ENCODE data around the gene PRKCQ.

DNA sequence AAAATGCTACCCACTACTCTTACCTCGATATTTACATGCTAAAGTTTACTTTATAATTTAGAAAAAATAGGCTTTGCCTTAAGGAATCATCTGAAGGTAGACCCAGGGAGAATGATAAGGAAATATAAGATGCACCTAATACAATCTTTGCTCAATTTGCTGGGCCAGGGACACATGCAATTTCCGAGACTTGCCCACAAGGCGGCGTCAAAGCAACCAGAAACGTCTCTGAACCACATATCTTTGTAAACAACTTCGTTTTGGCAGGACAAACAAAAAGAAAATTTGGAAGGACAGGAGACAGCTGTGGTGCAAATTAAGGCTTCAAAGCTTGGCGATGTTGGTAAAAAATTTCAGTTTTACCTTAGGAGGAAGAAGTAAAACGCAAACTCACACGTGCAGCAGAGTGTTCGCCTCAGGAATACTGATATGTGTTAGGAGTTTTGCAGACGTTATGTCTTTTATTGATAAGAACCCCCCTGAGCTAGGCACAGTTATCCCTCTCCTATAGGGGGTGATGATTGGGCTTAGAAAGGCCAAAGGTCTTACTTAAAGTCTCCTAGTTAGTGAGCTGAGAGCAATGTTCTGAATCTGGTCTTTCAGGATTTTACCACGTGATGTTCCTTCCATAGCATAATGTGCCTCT lies 134.3 kb downstream of the PRKCQ start:
- TF ChIP-seq EZH2 (IDR thresholded peaks at IDR 0.05; ENCODE audit: low read length) (no peak), CTCF (optimal IDR thresholded peaks at IDR 0.05 in 1 of 3, IDR thresholded peaks at IDR 0.05 in 1 of 3, conservative IDR thresholded peaks at IDR 0.05 in 1 of 3; ENCODE audit: extremely low read depth in 1 of 3, insufficient read depth in 2 of 3, low read length in 3 of 3) (peak; percentile 71 to 80 (median 80))

All from keratinocyte (primary cell).